Transverse colon (tissue), 4 donors: ENCODE results near the gene JAZF1.

Experiments
- EP300 ChIP-seq: sonication (generic); formaldehyde crosslinking; IDR thresholded peaks from one replicate; pipeline ENCODE4 v1.6.1; 2017; ENCODE audit warnings: antibody characterized with exemption, low read depth
- POLR2A ChIP-seq: fragments of 450-650 bp; IDR thresholded peaks from one replicate; pipeline ENCODE4 v1.6.1; 2016; ENCODE audit warnings: antibody characterized with exemption, mild to moderate bottlenecking, moderate library complexity
- POLR2AphosphoS5 ChIP-seq, 3 donors: sonication (generic); formaldehyde crosslinking; IDR thresholded peaks; one replicate each; pipeline ENCODE4 v1.6.1; 2016; ENCODE audit warnings: antibody characterized with exemption in 3 of 3
- TF ChIP-seq, protein P1 (sequence below), 5 experiments: fragments of 200-600 bp in 3 of 5; fragments of 450-650 bp in 2 of 5; sonication (generic) in 3 of 5; IDR thresholded peaks; 1 replicate in 2 of 5; 2 replicates in 3 of 5; pipeline ENCODE4 v1.5.1; 2016 to 2017; ENCODE audit warnings: antibody characterized with exemption in 5 of 5, inconsistent platforms in 3 of 5, mild to moderate bottlenecking in 2 of 5, moderate library complexity in 1 of 5

DNA sequence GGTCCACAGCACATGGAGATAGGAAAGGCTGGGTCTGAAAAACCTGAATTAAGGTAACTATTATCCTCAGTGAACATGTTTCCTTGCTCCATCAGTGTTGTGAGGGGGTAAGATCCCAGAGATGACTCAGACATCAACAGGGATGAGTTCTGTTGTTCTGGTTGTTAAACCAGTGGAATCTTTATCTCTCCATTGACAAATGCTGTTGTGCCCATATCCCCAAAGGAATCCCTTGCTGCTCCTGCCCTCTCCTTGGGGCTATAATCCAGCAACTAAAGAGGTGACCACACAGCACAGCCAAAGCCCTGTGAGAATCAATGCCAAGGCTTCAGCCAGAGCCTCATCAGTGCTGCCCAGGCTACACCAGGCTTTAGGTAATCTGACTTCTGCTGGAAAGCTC is 113.4 kb downstream of the JAZF1 start:
- TF ChIP-seq POLR2A (no peak), POLR2AphosphoS5 (IDR thresholded peaks at IDR 0.05) (no peak), EP300 (no peak)
- TF ChIP-seq, protein P1, sequence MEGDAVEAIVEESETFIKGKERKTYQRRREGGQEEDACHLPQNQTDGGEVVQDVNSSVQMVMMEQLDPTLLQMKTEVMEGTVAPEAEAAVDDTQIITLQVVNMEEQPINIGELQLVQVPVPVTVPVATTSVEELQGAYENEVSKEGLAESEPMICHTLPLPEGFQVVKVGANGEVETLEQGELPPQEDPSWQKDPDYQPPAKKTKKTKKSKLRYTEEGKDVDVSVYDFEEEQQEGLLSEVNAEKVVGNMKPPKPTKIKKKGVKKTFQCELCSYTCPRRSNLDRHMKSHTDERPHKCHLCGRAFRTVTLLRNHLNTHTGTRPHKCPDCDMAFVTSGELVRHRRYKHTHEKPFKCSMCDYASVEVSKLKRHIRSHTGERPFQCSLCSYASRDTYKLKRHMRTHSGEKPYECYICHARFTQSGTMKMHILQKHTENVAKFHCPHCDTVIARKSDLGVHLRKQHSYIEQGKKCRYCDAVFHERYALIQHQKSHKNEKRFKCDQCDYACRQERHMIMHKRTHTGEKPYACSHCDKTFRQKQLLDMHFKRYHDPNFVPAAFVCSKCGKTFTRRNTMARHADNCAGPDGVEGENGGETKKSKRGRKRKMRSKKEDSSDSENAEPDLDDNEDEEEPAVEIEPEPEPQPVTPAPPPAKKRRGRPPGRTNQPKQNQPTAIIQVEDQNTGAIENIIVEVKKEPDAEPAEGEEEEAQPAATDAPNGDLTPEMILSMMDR (IDR thresholded peaks at IDR 0.05) = no peak
